ENCODE results near the gene ACSS3.
"Not testable (repeated sequence)": the region's sequence is repeated elsewhere in the genome, so short reads cannot be mapped to it uniquely, and the experiment has no call there.

The ACSS3 gene, protein sequence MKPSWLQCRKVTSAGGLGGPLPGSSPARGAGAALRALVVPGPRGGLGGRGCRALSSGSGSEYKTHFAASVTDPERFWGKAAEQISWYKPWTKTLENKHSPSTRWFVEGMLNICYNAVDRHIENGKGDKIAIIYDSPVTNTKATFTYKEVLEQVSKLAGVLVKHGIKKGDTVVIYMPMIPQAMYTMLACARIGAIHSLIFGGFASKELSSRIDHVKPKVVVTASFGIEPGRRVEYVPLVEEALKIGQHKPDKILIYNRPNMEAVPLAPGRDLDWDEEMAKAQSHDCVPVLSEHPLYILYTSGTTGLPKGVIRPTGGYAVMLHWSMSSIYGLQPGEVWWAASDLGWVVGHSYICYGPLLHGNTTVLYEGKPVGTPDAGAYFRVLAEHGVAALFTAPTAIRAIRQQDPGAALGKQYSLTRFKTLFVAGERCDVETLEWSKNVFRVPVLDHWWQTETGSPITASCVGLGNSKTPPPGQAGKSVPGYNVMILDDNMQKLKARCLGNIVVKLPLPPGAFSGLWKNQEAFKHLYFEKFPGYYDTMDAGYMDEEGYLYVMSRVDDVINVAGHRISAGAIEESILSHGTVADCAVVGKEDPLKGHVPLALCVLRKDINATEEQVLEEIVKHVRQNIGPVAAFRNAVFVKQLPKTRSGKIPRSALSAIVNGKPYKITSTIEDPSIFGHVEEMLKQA

GRCh38 chr12:81077686-81078441 lies at the start of gene ACSS3:
ACSS3 (plus strand) TSS chr12:81078079; CDS start chr12:81078121, 42 bp downstream.
- no peak for DNase-seq

GRCh38 chr12:81034926-81035325 lies 43.0 kb upstream of the ACSS3 start:
- no peak for DNase-seq

DNA sequence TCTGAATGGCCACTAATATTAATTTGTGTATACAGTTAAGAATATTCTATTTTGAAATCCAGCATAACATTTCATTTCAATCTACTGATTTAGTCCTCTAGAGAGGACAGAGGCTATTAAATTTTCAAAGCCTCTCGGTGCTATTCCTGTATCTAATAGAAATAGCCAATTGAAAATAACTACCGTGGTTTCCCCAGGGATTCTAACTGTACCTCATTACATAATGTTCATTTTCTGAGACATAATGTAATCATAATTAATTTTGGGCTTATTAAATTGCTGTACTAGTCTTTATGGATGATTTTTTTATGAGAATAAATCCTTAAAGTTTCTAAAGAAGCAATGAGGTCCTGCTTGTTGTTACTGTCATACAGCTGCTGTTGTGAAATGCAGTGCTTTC lies 38.6 kb upstream of the ACSS3 start:
- no peak for DNase-seq

- DNase-seq, result no peak
These were observed 33.7 kb upstream of the ACSS3 start for GRCh38 chr12:81043979-81044740.

- not testable (repeated sequence) for DNase-seq
These were observed 12.9 kb upstream of the ACSS3 start for GRCh38 chr12:81064971-81065370.

- DNase-seq, result no peak
These were observed 7.0 kb upstream of the ACSS3 start for GRCh38 chr12:81070846-81071245.

DNA sequence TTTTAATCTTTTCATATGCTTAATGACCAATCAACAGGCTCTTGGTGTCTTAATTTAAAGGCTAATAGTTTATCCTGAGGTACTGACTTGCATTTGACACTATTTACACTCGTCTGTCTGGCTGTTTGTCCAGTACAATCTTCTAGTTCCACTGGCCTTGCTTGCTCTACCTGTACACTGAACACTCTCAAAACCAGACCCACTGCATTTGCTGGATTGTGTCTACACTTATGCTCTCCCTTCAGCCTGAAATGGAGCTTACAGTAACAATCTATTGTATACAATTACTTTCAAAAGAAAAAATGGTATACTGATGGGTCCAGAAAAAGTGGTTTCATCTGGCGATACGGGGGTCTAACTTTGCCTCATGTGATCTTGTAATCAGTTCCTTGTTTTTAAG lies 2.3 kb upstream of the ACSS3 start:
- DNase-seq, result no peak

DNA sequence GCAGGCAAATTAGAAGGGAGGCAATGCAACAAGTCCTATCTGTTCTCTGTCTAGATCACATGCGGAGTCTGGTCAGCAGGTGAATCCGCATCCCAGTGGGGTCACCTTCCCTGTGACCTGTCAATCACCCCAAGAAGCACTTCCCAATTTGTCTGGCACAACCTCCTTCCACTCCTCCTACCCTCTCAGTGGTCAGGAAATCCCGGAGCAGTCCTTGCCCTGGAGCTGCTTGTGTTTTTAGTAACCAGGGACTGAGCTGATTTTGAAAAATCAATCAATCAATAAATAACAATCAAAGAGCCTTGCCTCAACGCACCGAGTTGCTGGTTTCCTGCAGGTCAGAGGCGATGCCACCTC lies 572 bp upstream of the ACSS3 start:
- no peak for DNase-seq

- no peak for DNase-seq
These were observed 754 bp downstream of the ACSS3 start for GRCh38 chr12:81078469-81079196.

GRCh38 chr12:81079280-81080076 lies 1.6 kb downstream of the ACSS3 start:
- DNase-seq, result no peak

DNA sequence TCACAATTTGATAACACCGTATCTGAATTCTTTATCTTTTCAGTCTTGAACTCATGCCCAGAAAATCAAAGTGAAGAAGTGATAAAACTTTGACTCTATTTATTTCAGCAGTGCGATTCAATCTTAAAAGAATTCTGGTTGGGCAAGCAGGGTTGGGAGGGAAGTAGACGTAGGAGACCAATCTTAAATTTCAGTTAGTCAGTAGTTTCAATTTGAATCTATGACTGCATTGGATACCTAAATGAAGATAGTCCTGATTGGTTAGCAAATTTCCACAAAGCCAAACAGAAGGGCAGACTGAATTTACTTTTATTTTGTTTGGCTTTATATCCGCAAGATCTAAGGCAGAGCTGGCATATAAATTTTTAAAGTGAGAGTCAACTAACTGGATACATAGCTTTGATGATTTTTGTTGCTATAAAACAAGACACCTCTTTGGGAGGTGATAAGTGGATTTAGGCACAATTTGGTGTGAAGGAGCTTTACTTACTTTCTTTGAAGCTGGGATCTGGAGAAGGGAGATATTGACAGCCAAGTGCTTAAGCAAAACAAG lies 2.6 kb downstream of the ACSS3 start:
- no peak for DNase-seq

DNA sequence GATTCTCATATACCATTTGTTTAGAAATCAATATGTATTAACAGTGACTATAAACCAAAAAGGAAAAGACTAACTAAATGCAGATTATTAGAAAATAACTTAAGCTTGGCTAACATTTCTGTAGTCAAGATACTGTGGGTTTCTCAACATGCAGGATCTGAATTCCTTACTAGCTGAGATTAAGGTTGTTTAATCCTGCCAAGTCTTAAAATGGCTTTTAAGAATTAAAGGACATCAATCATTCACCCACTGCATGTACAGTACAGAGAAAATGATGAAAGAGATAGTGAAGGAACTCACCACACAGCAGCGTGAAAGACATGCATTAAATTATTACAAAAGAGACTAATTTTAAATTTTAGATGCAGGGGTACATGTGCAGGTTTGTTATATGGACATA lies 3.8 kb downstream of the ACSS3 start:
- no peak for DNase-seq

GRCh38 chr12:81083018-81083417 lies 5.1 kb downstream of the ACSS3 start:
- DNase-seq, result no peak

- no peak for DNase-seq
These were observed 6.1 kb downstream of the ACSS3 start for GRCh38 chr12:81083906-81084513.

- DNase-seq, result no peak
These were observed 7.0 kb downstream of the ACSS3 start for GRCh38 chr12:81084811-81085350.

DNA sequence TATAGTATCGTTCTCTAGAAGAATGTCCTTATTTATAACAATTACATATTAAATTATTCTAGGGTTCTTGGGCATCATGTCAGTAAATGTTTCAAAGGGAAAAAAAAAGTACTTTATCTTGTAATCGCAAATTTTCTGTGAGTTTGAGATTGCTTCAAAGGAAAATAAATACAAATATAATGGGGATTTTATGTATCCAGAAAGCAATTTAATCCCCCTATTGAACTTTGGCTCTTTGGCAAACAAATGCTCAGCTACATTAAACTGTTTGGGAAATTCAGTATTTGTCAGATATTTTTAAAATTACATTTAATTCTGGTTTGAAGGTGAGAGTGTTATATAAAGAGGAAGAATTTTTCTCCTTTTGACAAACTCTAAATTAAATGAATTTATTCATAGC lies 8.0 kb downstream of the ACSS3 start:
- no peak for DNase-seq

- DNase-seq, result no peak
These were observed 8.5 kb downstream of the ACSS3 start for GRCh38 chr12:81086342-81086741.

DNA sequence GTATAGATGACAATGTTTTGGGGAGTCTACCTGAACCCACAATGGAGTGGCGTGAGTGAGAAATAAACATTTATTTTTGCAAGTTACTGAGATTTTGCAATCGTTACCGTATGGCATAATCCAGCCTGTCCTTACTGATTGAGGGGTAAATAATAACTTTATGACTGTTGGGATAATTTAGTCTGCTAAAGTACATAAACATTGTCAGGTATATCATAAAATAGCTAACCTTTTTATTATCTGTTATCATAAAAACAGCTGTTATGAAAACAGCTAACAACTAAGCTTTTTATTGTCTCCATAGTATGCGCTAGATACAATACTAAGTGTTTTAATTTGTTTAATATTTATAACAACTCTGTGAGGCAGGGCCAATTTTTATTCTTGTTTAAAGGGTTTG lies 10.3 kb downstream of the ACSS3 start:
- no peak for DNase-seq

DNA sequence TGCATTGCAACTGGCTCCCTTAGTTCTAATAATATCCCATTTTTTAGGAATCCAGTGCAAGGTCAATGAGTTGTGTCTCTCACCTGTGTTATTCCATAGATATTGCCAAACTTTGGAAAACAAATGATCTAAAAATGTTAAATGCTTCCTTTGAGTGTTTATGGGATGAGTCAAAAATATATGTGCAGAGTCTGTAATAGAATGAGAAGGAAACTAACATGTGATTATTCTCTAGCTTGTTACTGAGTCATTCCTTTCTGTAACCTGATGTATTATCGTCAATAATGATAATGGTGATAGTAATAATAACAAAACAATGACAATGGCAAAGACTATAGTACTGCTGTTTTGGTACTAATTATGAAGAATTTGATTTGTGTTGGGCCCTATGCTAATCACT lies 11.5 kb downstream of the ACSS3 start:
- no peak for DNase-seq

DNA sequence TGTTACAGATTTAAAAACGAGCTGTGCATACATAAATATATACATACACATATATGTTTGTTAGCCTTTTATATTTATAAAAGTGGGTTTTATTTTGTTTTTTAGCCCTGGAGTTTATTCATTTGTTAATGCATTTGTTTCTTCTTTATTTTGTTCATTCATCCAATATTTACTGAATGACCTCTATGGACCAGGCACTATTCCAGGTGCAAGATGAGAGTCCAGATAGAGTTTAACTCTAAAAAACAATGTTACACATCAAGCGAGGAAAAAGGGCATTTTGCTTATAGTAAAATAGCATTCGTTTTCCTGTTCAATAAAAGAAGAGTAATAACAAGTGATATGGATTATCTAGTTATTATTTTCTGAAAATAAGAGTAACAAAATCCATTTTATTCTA lies 14.2 kb downstream of the ACSS3 start:
- no peak for DNase-seq

Measured in NCI-H226 (cell line).